Loucy (cell line): Measurements from ENCODE around the gene AGTR1.

Experiments used
- H2AFZ ChIP-seq: fragments of 200-600 bp; sonication (generic); 2 replicates; pipeline ENCODE4 v1.6.0; 2016; ENCODE audit warnings: antibody characterized with exemption, mild to moderate bottlenecking, low read length, moderate library complexity
- H3F3A ChIP-seq: fragments of 200-600 bp; 2 replicates; pipeline ENCODE4 v1.6.0; 2016; ENCODE audit warnings: antibody characterized with exemption, low read depth, mild to moderate bottlenecking
- H3K27me3 ChIP-seq: fragments of 200-600 bp; sonication (generic); 2 replicates; pipeline ENCODE4 v1.6.1; 2014; ENCODE audit warnings: low read length, mild to moderate bottlenecking; ENCODE audit not compliant: insufficient read depth, poor library complexity, severe bottlenecking
- H3K36me3 ChIP-seq: fragments of 200-600 bp; sonication (generic); 2 replicates; pipeline ENCODE4 v1.6.1; 2016; ENCODE audit warnings: low read length; ENCODE audit not compliant: insufficient read depth
- H3K4me1 ChIP-seq: fragments of 200-600 bp; sonication (generic); 2 replicates; pipeline ENCODE4 v1.5.1; 2014; ENCODE audit warnings: low read length, mild to moderate bottlenecking; ENCODE audit not compliant: insufficient read depth, poor library complexity, severe bottlenecking
- H3K4me2 ChIP-seq: fragments of 200-600 bp; sonication (generic); 2 replicates; pipeline ENCODE4 v1.6.0; 2014; ENCODE audit warnings: antibody characterized with exemption, low read length, low read depth, mild to moderate bottlenecking; ENCODE audit not compliant: poor library complexity, severe bottlenecking
- H3K4me3 ChIP-seq: fragments of 200-600 bp; sonication (generic); 2 replicates; pipeline ENCODE4 v1.5.1; 2014; ENCODE audit warnings: low read length, mild to moderate bottlenecking, mixed read lengths; ENCODE audit not compliant: poor library complexity, severe bottlenecking
- H3K79me2 ChIP-seq: fragments of 200-600 bp; sonication (generic); 2 replicates; pipeline ENCODE4 v1.6.1; 2014; ENCODE audit warnings: low read length; ENCODE audit not compliant: insufficient read depth
- H3K9ac ChIP-seq: fragments of 200-600 bp; sonication (generic); 2 replicates; pipeline ENCODE4 v1.6.0; 2014; ENCODE audit warnings: mild to moderate bottlenecking, low read depth, low read length, moderate library complexity; ENCODE audit not compliant: poor library complexity, severe bottlenecking
- H3K9me2 ChIP-seq: fragments of 200-600 bp; sonication (generic); replicated peaks from 2 replicates; pipeline ENCODE4 v1.6.1; 2016; ENCODE audit warnings: low read depth, low read length, mixed read lengths
- H3K9me3 ChIP-seq: fragments of 200-600 bp; sonication (generic); 2 replicates; pipeline ENCODE4 v1.6.1; 2014; ENCODE audit warnings: mild to moderate bottlenecking, antibody characterized with exemption, low read length, low read depth; ENCODE audit not compliant: insufficient read depth
- H4K20me1 ChIP-seq: fragments of 200-600 bp; sonication (generic); 2 replicates; pipeline ENCODE4 v1.6.0; 2014; ENCODE audit warnings: antibody characterized with exemption, low read length, mild to moderate bottlenecking; ENCODE audit not compliant: insufficient read depth, poor library complexity, severe bottlenecking
- EZH2phosphoT487 ChIP-seq: fragments of 200-600 bp; IDR thresholded peaks from 2 replicates; pipeline ENCODE4 v1.6.1; 2018; ENCODE audit warnings: antibody characterized with exemption, mild to moderate bottlenecking, moderate library complexity, borderline replicate concordance
- TF ChIP-seq, protein P1 (sequence below): fragments of 200-600 bp; sonication (generic); conservative IDR thresholded peaks from 2 replicates; pipeline ENCODE4 v1.5.1; 2014; ENCODE audit warnings: mild to moderate bottlenecking, antibody characterized with exemption, low read length

Gene AGTR1

GRCh38 chr3:148735597-148735996 lies 37.9 kb downstream of the AGTR1 start:
- H3K4me2 ChIP-seq, result peak overlapping the region; percentile 49
- H3K79me2 ChIP-seq, result no peaks in the 10 kb centered on the region
- no peaks in the 10 kb centered on the region for H3K9me3 ChIP-seq
- no peak for TF ChIP-seq EZH2phosphoT487
- TF ChIP-seq, protein P1, sequence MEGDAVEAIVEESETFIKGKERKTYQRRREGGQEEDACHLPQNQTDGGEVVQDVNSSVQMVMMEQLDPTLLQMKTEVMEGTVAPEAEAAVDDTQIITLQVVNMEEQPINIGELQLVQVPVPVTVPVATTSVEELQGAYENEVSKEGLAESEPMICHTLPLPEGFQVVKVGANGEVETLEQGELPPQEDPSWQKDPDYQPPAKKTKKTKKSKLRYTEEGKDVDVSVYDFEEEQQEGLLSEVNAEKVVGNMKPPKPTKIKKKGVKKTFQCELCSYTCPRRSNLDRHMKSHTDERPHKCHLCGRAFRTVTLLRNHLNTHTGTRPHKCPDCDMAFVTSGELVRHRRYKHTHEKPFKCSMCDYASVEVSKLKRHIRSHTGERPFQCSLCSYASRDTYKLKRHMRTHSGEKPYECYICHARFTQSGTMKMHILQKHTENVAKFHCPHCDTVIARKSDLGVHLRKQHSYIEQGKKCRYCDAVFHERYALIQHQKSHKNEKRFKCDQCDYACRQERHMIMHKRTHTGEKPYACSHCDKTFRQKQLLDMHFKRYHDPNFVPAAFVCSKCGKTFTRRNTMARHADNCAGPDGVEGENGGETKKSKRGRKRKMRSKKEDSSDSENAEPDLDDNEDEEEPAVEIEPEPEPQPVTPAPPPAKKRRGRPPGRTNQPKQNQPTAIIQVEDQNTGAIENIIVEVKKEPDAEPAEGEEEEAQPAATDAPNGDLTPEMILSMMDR, result no peak
- no peaks in the 10 kb centered on the region for H3K9me2 ChIP-seq
- H3F3A ChIP-seq, result no peaks in the 10 kb centered on the region
- peaks cover 7% of the 10 kb centered on the region for H3K4me1 ChIP-seq
- no peak overlapping the region for H3K9ac ChIP-seq
- no peak overlapping the region for H3K4me3 ChIP-seq
- H3K27me3 ChIP-seq, result no peaks in the 10 kb centered on the region
- H2AFZ ChIP-seq, result no peak overlapping the region
- no peaks in the 10 kb centered on the region for H4K20me1 ChIP-seq
- no peaks in the 10 kb centered on the region for H3K36me3 ChIP-seq

DNA sequence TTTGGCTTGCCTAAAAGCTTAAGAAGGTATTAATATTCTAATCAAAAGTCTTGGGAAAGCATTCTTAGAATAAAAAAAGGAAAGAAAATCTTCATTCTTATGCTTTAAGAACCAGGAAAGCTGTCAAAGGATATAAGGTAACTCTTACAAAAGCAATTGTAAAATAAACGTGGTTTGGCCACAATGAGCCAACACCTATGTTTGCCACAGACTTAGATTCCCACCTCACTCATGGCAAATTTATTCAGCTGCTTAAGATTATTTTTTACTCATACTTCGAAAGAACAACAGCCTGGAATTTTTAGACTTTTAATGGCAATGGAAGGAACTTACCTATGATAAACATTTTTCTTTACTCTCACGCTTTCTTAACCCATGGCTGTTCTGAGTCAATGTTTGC lies 38.4 kb downstream of the AGTR1 start:
- no peaks in the 10 kb centered on the region for H3K36me3 ChIP-seq
- no peaks in the 10 kb centered on the region for H4K20me1 ChIP-seq
- H3K9ac ChIP-seq, result no peak overlapping the region
- no peaks in the 10 kb centered on the region for H3K27me3 ChIP-seq
- no peaks in the 10 kb centered on the region for H3F3A ChIP-seq
- H3K79me2 ChIP-seq, result no peaks in the 10 kb centered on the region
- TF ChIP-seq, protein P1, result no peak
- TF ChIP-seq EZH2phosphoT487, result no peak
- H3K4me1 ChIP-seq, result peaks cover 7% of the 10 kb centered on the region
- H3K4me2 ChIP-seq, result peak overlapping the region; percentile 49
- no peak overlapping the region for H2AFZ ChIP-seq
- no peaks in the 10 kb centered on the region for H3K9me2 ChIP-seq
- H3K4me3 ChIP-seq, result no peak overlapping the region
- no peaks in the 10 kb centered on the region for H3K9me3 ChIP-seq

DNA sequence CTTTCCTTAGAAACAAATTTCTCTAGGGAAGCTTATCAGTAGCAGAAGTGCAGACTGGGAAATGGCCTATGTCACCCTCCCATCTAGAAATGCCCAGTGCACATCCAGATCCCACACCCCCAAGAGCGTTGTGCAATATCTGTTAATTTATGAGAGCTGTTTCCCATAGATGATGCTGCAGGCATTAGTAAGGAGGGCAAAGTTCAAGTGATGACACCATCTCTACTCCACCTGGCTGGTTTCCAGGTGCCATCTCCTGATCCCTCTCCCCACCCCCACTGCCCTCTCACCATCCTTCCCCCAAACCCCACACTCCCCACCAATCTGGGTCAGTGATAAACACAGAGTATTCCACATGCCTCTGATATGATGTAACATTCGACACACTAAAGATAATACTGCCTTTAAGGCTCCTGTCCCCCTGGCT lies 39.4 kb downstream of the AGTR1 start:
- H2AFZ ChIP-seq, result no peak overlapping the region
- no peak overlapping the region for H3K4me3 ChIP-seq
- H3F3A ChIP-seq, result no peaks in the 10 kb centered on the region
- no peaks in the 10 kb centered on the region for H3K79me2 ChIP-seq
- H4K20me1 ChIP-seq, result no peaks in the 10 kb centered on the region
- H3K9ac ChIP-seq, result no peak overlapping the region
- H3K36me3 ChIP-seq, result no peaks in the 10 kb centered on the region
- no peak for TF ChIP-seq EZH2phosphoT487
- TF ChIP-seq, protein P1, result no peak
- H3K9me2 ChIP-seq, result no peaks in the 10 kb centered on the region
- no peaks in the 10 kb centered on the region for H3K9me3 ChIP-seq
- no peaks in the 10 kb centered on the region for H3K27me3 ChIP-seq
- no peak overlapping the region for H3K4me2 ChIP-seq
- H3K4me1 ChIP-seq, result peaks cover 7% of the 10 kb centered on the region
